HepG2 (cell line): ENCODE data around the gene CCNQ. TPM values are rescaled to one million over a fixed set of nuclear protein-coding genes. Genes with fewer than 3 reads are reported as not detected.

Experiments
- ATF7-NPFF ChIP-seq: sonication (generic); formaldehyde crosslinking; IDR thresholded peaks from 2 replicates; pipeline ENCODE4 v1.8.1; 2023; ENCODE audit warnings: mild to moderate bottlenecking, low read depth, missing genetic modification reagents, moderate library complexity
- ELF4 ChIP-seq: sonication (generic); formaldehyde crosslinking; IDR thresholded peaks from 2 replicates; pipeline ENCODE4 v1.5.0; 2020; ENCODE audit warnings: missing genetic modification reagents, mild to moderate bottlenecking, moderate library complexity, borderline replicate concordance
- GABPB1 ChIP-seq: IDR thresholded peaks from 2 replicates; pipeline ENCODE4 v1.6.1; 2016; ENCODE audit warnings: mild to moderate bottlenecking, missing genetic modification reagents, moderate library complexity, missing compliant biosample characterization
- KDM3A ChIP-seq: IDR thresholded peaks from 2 replicates; pipeline ENCODE4 v1.6.1; 2018; ENCODE audit warnings: low read depth, missing compliant biosample characterization
- MAZ ChIP-seq, 2 experiments: sonication (generic) in 1 of 2; formaldehyde crosslinking in 1 of 2; IDR thresholded peaks; 2 replicates each; pipeline versions ENCODE4 v1.5.0 to v1.6.1; 2012 to 2020; ENCODE audit warnings: low read depth in 2 of 2, mild to moderate bottlenecking in 2 of 2, borderline replicate concordance in 1 of 2, improper control_type of control experiment in 1 of 2, low read length in 1 of 2, missing genetic modification reagents in 1 of 2, moderate library complexity in 1 of 2
- MBNL3 ChIP-seq: fragments of 250-450 bp; sonication (Bioruptor Pico); conservative IDR thresholded peaks from 2 replicates; pipeline ENCODE4 v1.8.0; 2022; ENCODE audit warnings: mild to moderate bottlenecking, inconsistent platforms
- NR2F6 ChIP-seq, 2 experiments: IDR thresholded peaks; 2 replicates each; pipeline ENCODE4 v1.6.1; 2016; ENCODE audit warnings: antibody characterized with exemption in 1 of 2, mild to moderate bottlenecking in 1 of 2
- POLR2G ChIP-seq: fragments of 200-400 bp; formaldehyde crosslinking; IDR thresholded peaks from 2 replicates; pipeline ENCODE4 v1.6.1; 2018; ENCODE audit warnings: mild to moderate bottlenecking, low read depth, low read length, moderate library complexity
- REPIN1 ChIP-seq: sonication (generic); formaldehyde crosslinking; IDR thresholded peaks from 2 replicates; pipeline ENCODE4 v1.8.0; 2022; ENCODE audit warnings: missing genetic modification reagents, low read depth, mild to moderate bottlenecking, borderline replicate concordance
- SAFB2 ChIP-seq: sonication (generic); formaldehyde crosslinking; IDR thresholded peaks from 2 replicates; pipeline ENCODE4 v1.5.1; 2020; ENCODE audit warnings: missing genetic modification reagents, low read depth, mild to moderate bottlenecking, borderline replicate concordance
- ZBTB4 ChIP-seq: sonication (generic); formaldehyde crosslinking; IDR thresholded peaks from 2 replicates; pipeline ENCODE4 v1.4.0; 2020; ENCODE audit warnings: missing genetic modification reagents, mild to moderate bottlenecking, borderline replicate concordance
- ZBTB49 ChIP-seq: sonication (generic); formaldehyde crosslinking; IDR thresholded peaks from 2 replicates; pipeline ENCODE4 v1.4.0; 2020; ENCODE audit warnings: missing genetic modification reagents, borderline replicate concordance
- ZNF3 ChIP-seq: IDR thresholded peaks from 2 replicates; pipeline ENCODE4 v1.7.0; 2017; ENCODE audit warnings: inconsistent platforms
- ZNF672 ChIP-seq: sonication (generic); formaldehyde crosslinking; IDR thresholded peaks from 2 replicates; pipeline ENCODE4 v1.8.1; 2022; ENCODE audit warnings: missing genetic modification reagents
- polyA plus RNA-seq, 8 experiments: library from polyadenylated mRNA; depleted of rRNA in 3 of 8; stranded (reverse) in 7 of 8; unstranded in 1 of 8; fragments of >200 nt; fragmentation: Illumina TruSeq in 4 of 8; extraction: Trizol in 4 of 8; gene quantifications; 2 replicates each; pipeline versions ENCODE4 v1.2.1 to v1.2.3, GENCODE V29; 2011 to 2016; ENCODE audit warnings: low read depth in 4 of 8, missing spikeins in 1 of 8, mixed read lengths in 1 of 8; ENCODE audit not compliant: insufficient read depth in 1 of 8
- total RNA-seq, 5 experiments: library from RNA; depleted of rRNA; stranded (reverse); fragments of >200 nt; fragmentation: Illumina TruSeq; extraction: Trizol; gene quantifications; 2 replicates each; pipeline ENCODE4 v1.2.3, GENCODE V29; 2016; ENCODE audit warnings: low read depth in 1 of 5
- TF ChIP-seq, protein P1 (sequence below): sonication (generic); formaldehyde crosslinking; IDR thresholded peaks from 2 replicates; pipeline ENCODE4 v1.5.0; 2020; ENCODE audit warnings: mild to moderate bottlenecking, missing genetic modification reagents, moderate library complexity
- TF ChIP-seq, protein P2 (sequence below): sonication (generic); formaldehyde crosslinking; IDR thresholded peaks from 2 replicates; pipeline ENCODE4 v1.4.0; 2020; ENCODE audit warnings: missing genetic modification reagents, borderline replicate concordance

CCNQ gene
- total and polyA plus RNA-seq, 2 of the 13 experiments (the other 11 are each of a cell fraction or from before 2014, with no cell fraction given), result 15.0 to 25.5 TPM

- TF ChIP-seq ELF4 (CRISPR knock-in tag) (no peak), ZBTB49 (no peak), MAZ (IDR thresholded peaks at IDR 0.05; ENCODE audit: borderline replicate concordance, low read depth, low read length) (no peak), MAZ (CRISPR knock-in tag; IDR thresholded peaks at IDR 0.05; ENCODE audit: low read depth) (0 out of 2 replicates have a peak, but pooled peaks have one; percentile 13), GABPB1 (CRISPR knock-in tag) (peak; percentile 26), KDM3A (CRISPR knock-in tag) (no peak), SAFB2 (CRISPR knock-in tag) (no peak), POLR2G (peak; percentile 71), NR2F6 (IDR thresholded peaks at IDR 0.05) (peak; percentile 84), NR2F6 (CRISPR knock-in tag; IDR thresholded peaks at IDR 0.05) (no peak; the same call in 1 of the 2 replicates), MBNL3 (CRISPR knock-in tag) (no peak), REPIN1 (CRISPR knock-in tag) (no peak), ZBTB4 (no peak), ATF7-NPFF (CRISPR knock-in tag) (peak; percentile 37; the same call in 1 of the 2 replicates), ZNF672 (no peak), ZNF3 (CRISPR knock-in tag) (no peak)
- TF ChIP-seq, protein P1, sequence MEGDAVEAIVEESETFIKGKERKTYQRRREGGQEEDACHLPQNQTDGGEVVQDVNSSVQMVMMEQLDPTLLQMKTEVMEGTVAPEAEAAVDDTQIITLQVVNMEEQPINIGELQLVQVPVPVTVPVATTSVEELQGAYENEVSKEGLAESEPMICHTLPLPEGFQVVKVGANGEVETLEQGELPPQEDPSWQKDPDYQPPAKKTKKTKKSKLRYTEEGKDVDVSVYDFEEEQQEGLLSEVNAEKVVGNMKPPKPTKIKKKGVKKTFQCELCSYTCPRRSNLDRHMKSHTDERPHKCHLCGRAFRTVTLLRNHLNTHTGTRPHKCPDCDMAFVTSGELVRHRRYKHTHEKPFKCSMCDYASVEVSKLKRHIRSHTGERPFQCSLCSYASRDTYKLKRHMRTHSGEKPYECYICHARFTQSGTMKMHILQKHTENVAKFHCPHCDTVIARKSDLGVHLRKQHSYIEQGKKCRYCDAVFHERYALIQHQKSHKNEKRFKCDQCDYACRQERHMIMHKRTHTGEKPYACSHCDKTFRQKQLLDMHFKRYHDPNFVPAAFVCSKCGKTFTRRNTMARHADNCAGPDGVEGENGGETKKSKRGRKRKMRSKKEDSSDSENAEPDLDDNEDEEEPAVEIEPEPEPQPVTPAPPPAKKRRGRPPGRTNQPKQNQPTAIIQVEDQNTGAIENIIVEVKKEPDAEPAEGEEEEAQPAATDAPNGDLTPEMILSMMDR (CRISPR knock-in tag), result no peak
- TF ChIP-seq, protein P2, sequence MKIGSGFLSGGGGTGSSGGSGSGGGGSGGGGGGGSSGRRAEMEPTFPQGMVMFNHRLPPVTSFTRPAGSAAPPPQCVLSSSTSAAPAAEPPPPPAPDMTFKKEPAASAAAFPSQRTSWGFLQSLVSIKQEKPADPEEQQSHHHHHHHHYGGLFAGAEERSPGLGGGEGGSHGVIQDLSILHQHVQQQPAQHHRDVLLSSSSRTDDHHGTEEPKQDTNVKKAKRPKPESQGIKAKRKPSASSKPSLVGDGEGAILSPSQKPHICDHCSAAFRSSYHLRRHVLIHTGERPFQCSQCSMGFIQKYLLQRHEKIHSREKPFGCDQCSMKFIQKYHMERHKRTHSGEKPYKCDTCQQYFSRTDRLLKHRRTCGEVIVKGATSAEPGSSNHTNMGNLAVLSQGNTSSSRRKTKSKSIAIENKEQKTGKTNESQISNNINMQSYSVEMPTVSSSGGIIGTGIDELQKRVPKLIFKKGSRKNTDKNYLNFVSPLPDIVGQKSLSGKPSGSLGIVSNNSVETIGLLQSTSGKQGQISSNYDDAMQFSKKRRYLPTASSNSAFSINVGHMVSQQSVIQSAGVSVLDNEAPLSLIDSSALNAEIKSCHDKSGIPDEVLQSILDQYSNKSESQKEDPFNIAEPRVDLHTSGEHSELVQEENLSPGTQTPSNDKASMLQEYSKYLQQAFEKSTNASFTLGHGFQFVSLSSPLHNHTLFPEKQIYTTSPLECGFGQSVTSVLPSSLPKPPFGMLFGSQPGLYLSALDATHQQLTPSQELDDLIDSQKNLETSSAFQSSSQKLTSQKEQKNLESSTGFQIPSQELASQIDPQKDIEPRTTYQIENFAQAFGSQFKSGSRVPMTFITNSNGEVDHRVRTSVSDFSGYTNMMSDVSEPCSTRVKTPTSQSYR (CRISPR knock-in tag), result peak; percentile 86
Observed at GRCh38 chrX:153624196-153625091, 25.5 kb upstream of the CCNQ start (continued).
